Raji (cell line): ENCODE measurements around the gene REM2.

Source experiments
- POLR2A ChIP-seq: IDR thresholded peaks from 2 replicates; pipeline ENCODE4 v1.6.1; 2011; ENCODE audit warnings: low read depth, low read length, control low read depth; ENCODE audit not compliant: insufficient read depth

Gene REM2

DNA sequence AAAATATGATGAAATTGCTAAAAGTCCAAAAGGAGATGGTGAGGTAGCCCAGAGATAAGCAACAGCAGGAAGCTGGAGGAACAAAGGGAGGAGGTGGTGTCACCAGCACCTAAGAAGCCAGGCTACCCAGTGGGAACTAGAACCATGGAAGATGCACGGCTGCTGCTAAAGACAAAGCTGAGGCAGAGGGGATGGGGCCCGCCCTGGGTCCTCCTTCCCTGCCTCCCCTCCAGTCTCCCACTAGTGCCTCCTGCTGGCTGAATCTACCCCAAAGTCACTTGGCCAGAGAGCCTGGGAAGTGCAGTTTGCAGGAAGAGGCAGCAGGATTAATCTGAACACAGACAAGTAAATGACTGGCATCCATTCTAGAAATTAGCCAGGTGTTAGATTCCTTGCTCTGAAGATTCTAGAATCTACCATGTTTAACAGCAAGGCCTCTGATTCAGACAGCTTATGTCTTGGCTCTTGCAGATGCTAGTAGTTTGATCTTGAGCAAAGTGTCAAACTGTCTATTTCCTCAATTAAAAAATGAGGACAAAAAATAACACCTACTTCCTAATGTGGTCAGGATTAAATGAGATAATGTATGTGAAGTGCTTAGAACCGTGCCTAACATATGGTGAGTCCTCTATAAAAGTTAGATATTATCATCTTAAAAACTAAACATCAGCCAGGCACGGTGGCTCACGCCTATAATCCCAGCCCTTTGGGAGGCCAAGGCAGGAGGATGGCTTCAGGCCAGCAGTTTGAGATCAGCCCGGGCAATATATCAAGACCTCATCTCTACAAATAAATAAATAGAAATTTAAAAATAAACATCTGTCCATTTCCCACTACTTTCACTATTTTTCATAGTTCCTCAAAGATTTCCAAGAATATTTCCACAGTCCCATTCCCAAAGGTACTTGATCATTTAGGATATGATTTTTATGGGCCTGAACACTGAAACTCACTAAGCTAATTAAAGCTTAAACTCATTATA, 17.3 kb upstream of the REM2 start:
- no peak for TF ChIP-seq POLR2A

DNA sequence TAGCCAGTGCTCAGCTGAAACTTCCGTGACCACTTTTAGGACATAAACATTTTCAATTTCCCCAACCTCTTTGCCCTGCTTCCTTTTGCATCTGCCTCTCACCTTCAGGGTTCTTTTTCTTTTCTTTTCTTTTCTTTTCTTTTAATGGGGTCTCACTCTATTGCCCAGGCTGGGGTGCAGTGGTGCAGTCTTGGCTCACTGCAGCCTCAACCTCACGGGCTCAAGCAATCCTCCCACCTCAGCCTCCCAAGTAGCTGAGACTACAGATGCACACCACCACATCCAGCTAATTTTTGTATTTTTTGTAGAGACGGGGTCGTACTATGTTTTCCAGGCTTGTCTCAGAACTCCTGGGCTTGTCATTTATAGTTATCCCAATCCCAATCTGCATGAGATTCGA, 16.1 kb upstream of the REM2 start:
- TF ChIP-seq POLR2A: no peak

DNA sequence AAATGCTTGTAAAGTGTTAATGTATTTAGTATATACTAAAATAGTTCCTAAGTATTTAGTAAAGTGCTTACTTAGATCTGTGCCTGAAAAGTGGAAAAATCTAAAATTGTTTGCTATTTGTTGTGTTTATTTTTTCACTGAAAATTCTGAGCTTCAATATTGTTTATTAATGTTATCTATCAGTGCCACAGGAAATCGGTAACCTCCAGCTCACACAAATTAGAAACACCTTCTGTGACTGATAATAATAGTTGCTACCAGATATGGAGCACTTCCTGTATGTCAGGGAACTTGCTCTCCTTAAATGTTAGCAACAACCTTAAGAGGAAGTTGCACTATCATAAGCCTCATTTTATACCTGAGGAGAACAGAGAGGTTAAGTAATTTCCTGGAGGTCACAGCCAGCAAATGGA, 12.2 kb upstream of the REM2 start:
- no peak for TF ChIP-seq POLR2A

DNA sequence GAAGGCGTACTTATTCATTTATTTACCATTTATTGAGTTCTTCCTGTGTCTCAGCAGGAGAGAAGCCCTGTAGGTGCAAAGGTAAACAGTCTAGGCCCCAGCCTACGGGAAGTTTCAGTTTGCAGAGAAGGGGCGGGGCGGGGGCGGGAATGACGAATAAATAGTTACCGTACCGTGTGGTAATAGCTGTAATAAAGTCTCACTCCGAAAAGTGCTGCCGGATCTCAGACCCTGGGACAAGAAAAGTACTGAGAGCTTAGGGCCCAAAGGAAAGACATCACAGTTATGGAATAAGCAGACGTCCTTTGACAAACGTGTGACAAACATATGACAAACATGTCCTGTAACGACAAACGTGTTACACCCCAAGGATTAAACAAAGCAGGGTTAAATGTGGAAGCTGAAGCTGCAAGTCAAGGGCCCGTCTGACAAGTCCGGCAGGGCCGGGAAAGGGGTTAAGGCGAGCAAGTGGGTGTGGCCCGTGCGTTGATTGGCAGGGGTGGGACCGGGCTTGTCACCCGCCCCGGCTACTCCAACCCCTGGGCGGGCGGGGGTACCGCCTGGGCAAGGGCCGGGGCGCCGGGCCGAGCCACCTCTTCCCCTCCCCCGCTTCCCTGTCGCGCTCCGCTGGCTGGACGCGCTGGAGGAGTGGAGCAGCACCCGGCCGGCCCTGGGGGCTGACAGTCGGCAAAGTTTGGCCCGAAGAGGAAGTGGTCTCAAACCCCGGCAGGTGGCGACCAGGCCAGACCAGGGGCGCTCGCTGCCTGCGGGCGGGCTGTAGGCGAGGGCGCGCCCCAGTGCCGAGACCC, 11.6 kb upstream of the REM2 start, which contains the start of gene LRP10:
Gene LRP10, plus strand, starts transcription at position 517 of the 809 bp plus-strand sequence. CDS start 564 bp downstream, outside the sequence.
- peak; percentile 75 for TF ChIP-seq POLR2A

DNA sequence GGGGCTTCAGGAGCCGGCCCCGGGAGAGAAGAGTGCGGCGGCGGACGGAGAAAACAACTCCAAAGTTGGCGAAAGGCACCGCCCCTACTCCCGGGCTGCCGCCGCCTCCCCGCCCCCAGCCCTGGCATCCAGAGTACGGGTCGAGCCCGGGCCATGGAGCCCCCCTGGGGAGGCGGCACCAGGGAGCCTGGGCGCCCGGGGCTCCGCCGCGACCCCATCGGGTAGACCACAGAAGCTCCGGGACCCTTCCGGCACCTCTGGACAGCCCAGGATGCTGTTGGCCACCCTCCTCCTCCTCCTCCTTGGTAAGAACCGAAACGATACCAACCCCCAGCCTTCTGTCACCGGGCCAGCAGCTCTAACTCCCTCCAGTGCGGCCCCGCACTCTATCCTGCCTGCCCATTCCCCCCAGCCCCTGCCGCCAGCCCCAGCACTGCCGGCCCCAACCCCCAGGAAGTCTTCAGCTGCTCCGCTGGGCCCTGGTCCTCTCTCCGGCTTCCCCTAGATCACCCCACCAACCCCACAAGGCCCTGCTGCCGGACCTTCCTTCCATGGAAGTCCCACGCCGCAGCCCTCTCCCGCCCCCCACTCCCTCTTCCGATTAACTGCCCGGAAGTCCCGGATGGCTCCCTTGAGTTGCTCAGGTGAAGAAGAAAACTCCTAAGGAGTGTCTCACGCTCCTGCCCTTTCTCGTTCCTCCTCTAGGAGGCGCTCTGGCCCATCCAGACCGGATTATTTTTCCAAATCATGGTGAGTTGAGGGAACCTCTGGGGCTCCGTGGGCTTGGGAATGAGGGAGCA, 10.8 kb upstream of the REM2 start:
- no peak for TF ChIP-seq POLR2A

DNA sequence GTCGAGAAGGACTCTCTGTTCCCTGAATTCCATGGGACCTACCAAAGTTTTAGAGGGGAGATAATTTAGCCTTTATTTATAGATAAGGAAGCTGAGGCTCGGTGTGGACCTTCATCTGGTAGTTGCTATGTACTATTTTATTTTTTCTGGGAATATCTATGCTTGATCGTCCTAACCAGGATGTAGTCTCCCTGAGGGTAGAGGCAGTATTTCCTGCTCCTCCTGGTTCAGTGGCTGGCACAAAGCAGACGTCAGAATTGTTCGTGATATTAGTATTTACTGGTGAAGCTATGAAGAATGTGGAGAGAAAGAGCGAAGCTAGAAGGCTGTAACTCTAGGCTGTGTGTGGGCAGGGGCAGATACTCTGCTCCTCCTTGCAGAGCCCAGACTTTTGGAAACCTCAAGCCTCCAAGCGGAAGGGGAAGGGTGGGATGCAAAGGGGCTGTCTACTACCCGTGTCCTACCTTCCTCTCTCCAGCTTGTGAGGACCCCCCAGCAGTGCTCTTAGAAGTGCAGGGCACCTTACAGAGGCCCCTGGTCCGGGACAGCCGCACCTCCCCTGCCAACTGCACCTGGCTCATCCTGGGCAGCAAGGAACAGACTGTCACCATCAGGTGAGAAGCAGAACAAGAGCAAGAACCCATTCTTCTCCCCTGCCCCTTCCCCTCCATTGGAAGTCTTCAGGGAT, 10.0 kb upstream of the REM2 start:
- TF ChIP-seq POLR2A: no peak

DNA sequence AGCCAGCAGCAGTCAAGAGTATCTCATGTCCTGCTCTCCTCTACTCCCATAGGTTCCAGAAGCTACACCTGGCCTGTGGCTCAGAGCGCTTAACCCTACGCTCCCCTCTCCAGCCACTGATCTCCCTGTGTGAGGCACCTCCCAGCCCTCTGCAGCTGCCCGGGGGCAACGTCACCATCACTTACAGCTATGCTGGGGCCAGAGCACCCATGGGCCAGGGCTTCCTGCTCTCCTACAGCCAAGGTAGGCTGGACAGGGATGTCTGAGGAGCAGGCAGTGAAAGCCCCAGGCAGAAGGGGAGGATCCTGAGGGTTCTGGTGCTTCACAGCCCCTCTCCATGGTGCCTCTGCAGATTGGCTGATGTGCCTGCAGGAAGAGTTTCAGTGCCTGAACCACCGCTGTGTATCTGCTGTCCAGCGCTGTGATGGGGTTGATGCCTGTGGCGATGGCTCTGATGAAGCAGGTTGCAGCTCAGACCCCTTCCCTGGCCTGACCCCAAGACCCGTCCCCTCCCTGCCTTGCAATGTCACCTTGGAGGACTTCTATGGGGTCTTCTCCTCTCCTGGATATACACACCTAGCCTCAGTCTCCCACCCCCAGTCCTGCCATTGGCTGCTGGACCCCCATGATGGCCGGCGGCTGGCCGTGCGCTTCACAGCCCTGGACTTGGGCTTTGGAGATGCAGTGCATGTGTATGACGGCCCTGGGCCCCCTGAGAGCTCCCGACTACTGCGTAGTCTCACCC, 7.8 kb upstream of the REM2 start:
- no peak for TF ChIP-seq POLR2A

DNA sequence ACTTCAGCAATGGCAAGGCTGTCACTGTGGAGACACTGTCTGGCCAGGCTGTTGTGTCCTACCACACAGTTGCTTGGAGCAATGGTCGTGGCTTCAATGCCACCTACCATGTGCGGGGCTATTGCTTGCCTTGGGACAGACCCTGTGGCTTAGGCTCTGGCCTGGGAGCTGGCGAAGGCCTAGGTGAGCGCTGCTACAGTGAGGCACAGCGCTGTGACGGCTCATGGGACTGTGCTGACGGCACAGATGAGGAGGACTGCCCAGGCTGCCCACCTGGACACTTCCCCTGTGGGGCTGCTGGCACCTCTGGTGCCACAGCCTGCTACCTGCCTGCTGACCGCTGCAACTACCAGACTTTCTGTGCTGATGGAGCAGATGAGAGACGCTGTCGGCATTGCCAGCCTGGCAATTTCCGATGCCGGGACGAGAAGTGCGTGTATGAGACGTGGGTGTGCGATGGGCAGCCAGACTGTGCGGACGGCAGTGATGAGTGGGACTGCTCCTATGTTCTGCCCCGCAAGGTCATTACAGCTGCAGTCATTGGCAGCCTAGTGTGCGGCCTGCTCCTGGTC, 7.2 kb upstream of the REM2 start:
- no peak for TF ChIP-seq POLR2A

DNA sequence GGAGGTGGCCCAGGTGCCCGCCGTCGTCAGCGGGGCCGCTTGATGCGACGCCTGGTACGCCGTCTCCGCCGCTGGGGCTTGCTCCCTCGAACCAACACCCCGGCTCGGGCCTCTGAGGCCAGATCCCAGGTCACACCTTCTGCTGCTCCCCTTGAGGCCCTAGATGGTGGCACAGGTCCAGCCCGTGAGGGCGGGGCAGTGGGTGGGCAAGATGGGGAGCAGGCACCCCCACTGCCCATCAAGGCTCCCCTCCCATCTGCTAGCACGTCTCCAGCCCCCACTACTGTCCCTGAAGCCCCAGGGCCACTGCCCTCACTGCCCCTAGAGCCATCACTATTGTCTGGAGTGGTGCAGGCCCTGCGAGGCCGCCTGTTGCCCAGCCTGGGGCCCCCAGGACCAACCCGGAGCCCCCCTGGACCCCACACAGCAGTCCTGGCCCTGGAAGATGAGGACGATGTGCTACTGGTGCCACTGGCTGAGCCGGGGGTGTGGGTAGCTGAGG, 6.0 kb upstream of the REM2 start:
- TF ChIP-seq POLR2A: no peak

DNA sequence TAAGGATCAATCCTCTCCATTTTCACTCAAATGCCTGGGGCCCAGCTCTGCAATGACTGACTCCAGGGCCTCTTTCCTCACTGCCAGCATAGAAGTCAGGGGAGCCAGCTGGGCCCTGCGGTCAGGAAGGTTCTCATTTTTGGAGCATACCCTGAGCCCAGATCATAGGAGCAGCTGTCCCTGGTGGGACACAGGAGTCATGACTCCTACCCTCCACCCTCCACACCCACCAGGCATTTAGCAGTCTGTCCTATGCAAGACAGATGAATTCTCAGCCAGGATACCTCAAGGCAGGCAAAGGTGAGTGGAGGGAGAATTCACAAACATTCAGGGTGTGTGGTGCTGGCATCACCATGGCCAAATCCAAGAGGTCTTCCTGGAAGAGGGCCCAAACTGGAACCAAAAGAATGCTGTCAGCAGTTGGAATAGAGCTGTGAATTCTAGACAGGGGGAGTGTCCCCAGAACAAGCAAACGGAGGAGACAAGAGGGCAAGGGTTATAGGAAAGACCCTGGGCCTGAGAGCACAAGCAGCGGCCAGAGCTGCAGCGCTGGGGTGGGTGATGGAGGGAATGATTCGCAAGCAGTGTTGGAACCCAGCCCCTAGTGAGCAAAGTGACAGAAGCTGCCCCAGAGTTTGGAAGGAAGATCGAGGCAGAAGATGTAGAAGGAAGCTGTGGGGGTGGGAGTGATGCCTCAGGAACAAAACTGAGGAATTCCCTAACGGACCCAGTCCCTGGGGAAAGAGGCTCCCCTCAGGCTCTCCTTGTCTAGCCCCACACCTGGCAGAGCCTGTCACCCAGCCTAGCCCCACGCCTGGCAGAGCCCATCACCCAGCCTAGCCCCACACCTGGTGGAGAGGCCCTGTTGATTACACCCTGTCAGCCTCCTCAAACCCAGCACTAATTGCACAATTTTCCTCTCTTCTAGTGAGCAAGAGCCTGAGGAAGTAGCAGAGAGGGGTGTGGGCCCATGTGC, 4.5 kb upstream of the REM2 start:
- TF ChIP-seq POLR2A: no peak

DNA sequence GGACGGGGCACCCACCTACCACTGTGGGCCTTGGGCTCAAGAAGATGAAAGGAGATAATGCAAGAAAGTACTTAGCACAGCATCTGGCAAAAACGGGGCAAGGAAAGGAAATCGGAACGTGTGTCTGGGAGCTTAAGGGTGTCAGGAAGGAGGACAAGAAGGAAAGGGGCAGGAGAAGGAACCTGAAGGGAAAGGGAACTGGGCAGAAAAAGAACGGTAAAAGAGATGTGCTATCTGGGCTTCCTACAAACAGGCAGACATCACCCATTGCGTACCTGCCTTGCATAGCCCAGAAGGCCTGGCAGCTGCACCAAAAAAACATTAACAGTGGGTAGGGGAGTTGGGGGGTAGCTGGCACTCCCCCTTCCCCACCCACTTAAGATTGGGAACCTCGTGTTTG, 958 bp upstream of the REM2 start:
- TF ChIP-seq POLR2A: no peak; the same call in 1 of the 2 replicates

DNA sequence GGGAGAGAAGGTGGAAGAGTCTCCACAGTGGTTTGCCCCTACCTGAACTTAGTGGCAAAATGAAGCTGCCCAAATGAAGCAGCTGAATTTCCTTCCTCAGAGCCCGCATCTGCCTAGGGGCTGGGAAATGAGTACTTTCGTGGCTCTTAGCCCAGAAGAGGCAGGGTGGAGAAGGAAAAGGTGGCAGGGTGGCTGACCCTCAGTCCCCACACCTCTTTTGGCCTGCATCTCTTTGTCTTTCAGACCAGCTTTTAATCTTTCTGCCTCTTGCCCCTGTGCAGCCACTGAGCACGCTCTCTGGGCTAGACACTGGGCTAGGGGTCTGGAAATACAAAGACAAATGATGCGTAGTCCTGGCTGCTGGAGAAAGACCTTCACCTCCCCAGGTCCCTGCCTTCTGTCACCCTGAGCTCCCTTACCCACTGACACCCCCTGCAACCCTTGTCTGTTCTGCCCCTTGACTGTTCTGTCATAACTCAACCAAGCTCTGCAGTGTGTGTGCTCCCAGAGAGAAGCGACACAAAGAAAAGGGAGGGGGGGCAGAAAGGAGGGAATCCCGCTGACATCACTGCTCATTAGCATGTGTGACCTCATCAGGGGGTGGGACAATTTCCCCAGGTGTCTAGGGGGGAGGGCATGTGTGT, 371 bp upstream of the REM2 start:
- TF ChIP-seq POLR2A: no peak; the same call in 1 of the 2 replicates
